Umbilical cord (tissue), 2 donors: Measurements from ENCODE around the gene PPIP5K1. TPM values are rescaled to one million over a fixed set of nuclear protein-coding genes. Genes with fewer than 3 reads are reported as not detected.

Experiments used
- DNase-seq: peaks from one replicate; pipeline ENCODE4 v3.0.0-alpha.2; 2015; ENCODE audit warnings: low spot score
- total RNA-seq: library from RNA; depleted of rRNA; stranded (reverse); fragments of >200 nt; gene quantifications from one replicate; pipeline ENCODE4 v1.2.3, GENCODE V29; 2014; ENCODE audit warnings: low replicate concordance; ENCODE audit not compliant: insufficient read depth

Gene PPIP5K1
- total RNA-seq, 1 donor from 2014 or later: 16.1 TPM

DNA sequence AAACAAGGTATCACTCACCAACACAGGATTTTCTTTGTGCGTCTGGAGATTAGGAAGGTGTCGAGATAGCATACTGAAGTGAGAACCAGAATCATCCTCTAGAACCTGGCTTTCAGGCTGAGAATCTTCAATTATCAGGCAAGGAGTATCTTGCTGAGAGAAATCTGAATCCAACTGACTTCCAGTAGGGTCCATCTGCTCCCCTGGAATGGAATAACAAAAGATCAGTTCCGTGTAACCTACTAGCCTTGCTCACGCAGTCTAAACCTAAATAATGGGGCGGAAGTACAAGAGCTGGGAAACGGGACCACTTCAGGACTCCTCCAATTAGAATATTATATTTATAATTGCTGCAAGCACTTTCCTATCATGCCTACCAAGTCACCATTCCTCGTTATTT, 97.7 kb downstream of the PPIP5K1 start:
- DNase-seq: peak; percentile 10

DNA sequence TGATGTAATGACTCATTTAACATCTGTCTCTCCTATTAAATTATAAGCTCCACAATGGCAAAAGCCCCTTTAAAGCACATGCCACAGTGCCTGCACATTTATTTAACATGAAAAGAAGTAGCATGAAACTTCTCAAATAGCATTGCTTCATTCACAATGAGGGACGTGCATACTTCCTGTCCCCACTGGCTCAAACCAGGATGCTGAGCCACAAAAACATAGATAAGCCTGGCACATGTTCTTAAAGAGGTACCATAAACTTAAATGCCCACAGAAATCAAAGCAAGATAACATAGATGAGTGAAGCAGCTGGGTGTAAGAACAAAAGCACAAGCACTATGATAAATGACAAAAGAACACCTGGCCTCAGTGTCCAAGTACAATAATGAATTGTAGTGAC, 100.8 kb downstream of the PPIP5K1 start:
- DNase-seq: no peak

DNA sequence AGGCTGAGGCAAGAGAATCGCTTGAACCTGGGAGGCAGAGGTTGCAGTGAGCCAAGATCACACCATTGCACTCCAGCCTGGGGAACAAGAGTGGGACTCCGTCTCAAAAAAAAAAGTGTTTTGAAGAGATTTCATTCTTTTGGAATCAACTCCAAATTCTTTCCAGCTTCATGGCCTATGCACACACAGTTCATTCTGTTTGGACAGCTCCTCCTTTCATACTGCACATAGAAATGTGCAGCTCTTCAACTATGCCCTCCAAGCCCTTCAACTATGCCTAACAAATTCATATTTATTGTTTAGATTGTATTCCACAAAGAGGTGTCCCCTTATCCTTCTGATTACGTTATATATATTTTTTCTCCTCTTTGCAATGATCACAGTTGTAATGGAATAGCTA, 101.2 kb downstream of the PPIP5K1 start:
- DNase-seq: no peak

DNA sequence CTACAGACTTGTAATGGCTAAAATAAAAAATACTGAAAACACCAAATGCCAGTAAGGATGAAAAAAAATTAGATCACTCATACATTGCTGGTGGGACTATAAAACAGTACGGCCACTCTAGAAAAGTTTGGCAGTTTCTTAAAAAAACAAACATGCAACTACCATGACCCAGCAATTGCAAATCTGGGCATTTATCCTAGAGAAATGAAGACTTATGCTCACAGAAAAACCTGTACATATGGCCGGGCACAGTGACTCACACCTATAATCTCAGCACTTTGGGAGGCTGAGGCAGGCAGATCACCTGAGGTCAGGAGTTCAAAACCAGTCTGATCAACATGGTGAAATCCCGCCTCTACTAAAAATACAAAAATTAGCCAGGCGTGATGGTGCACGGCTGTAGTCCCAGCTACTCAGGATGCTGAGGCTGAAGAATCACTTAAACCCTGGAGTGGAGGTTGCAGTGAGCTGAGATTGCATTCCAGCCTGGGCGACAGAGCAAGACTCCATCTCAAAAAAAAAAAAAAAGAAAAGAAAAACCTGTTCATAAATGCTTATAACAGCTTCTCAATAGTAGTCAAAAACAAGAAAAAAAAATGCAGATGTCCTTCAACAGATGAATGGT, 102.6 kb downstream of the PPIP5K1 start:
- DNase-seq: no peak

DNA sequence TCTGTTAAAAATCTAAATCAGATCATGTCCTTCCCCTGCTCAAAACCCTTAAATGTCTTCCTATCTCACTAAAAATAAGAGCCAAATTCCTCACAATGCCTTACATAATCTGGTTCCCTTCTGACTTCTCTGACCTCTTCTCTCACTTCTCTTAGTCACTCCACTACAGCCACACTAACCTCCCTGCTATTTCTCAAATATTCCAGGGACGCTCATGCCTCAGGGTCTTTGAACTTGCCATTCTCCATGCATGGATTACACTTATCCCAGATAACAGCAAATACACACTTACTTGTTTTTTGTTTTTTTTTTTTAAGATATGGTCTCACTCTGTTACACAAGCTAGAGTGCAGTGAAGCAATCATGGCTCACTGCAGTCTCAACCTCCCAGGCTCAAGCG, 105.6 kb downstream of the PPIP5K1 start:
- no peak for DNase-seq

Other genes with a start within 250 kb of the PPIP5K1 start
- 18.8 TPM for gene ZSCAN29, start 219.2 kb downstream of the PPIP5K1 start, total RNA-seq
- 11.1 TPM for gene TUBGCP4, start 219.1 kb downstream of the PPIP5K1 start, total RNA-seq
- gene TP53BP1, start 97.1 kb downstream of the PPIP5K1 start, total RNA-seq: 52.7 TPM
- 10.4 TPM for gene MAP1A, start 72.6 kb downstream of the PPIP5K1 start, total RNA-seq
- gene CKMT1B, start 3.8 kb upstream of the PPIP5K1 start, total RNA-seq: not detected
- 1.7 TPM for gene STRC, start 28.6 kb upstream of the PPIP5K1 start, total RNA-seq
- 6.3 TPM for gene CATSPER2, start 58.6 kb upstream of the PPIP5K1 start, total RNA-seq
- 3.6 TPM for gene CKMT1A, start 103.7 kb upstream of the PPIP5K1 start, total RNA-seq
- gene PDIA3, start 156.2 kb upstream of the PPIP5K1 start, total RNA-seq: 151 TPM
- 0.24 TPM for gene ELL3, start 186.8 kb upstream of the PPIP5K1 start, total RNA-seq
- 301 TPM for gene SERF2, start 202.1 kb upstream of the PPIP5K1 start, total RNA-seq
- gene SERINC4, start 210.0 kb upstream of the PPIP5K1 start, total RNA-seq: not detected
- 6.0 TPM for gene HYPK, start 210.4 kb upstream of the PPIP5K1 start, total RNA-seq
- gene MFAP1, start 234.5 kb upstream of the PPIP5K1 start, total RNA-seq: 12.0 TPM
- 5.8 TPM for gene WDR76, start 236.8 kb upstream of the PPIP5K1 start, total RNA-seq